ENCODE results near the gene TBC1D2.

- TF ChIP-seq CTCF (IDR thresholded peaks at IDR 0.05) (no peak), POLR2A (IDR thresholded peaks at IDR 0.05) (no peak)
Measured at GRCh38 chr9:98262056-98262455, 6.6 kb upstream of the TBC1D2 start.

Measured in uterus (tissue), 2 donors.